Uterus (tissue), 4 donors: ENCODE results near the gene ELOB. TPM values are rescaled to one million over a fixed set of nuclear protein-coding genes. Genes with fewer than 3 reads are reported as not detected.

Experiments used
- DNase-seq, 2 donors: peaks; one replicate each; pipeline ENCODE4 v3.0.0-alpha.2; 2019 to 2020
- H3K27ac ChIP-seq, 2 donors: fragments of 200-600 bp; sonication (generic); 1 replicate in 1 of 2; 2 replicates in 1 of 2; pipeline ENCODE4 v1.5.1; 2016 to 2018
- H3K27me3 ChIP-seq, 2 donors: fragments of 200-600 bp; sonication (generic); one replicate each; pipeline ENCODE4 v1.5.1; 2018 to 2019; ENCODE audit warnings: control low read depth in 1 of 2
- H3K36me3 ChIP-seq, 2 donors: fragments of 200-600 bp; sonication (generic); one replicate each; pipeline ENCODE4 v1.5.1; 2019; ENCODE audit warnings: control low read depth in 1 of 2
- H3K4me1 ChIP-seq, 2 donors: fragments of 200-600 bp; sonication (generic); one replicate each; pipeline ENCODE4 v1.5.1; 2018 to 2019; ENCODE audit warnings: control low read depth in 1 of 2
- H3K4me3 ChIP-seq, 2 donors: fragments of 200-600 bp; sonication (generic); 1 replicate in 1 of 2; 2 replicates in 1 of 2; pipeline ENCODE4 v1.5.1; 2018 to 2019; ENCODE audit warnings: mild to moderate bottlenecking in 1 of 2
- H3K9me3 ChIP-seq, 2 donors: fragments of 200-600 bp; sonication (generic); one replicate each; pipeline ENCODE4 v1.5.1; 2019; ENCODE audit warnings: control low read depth in 1 of 2
- POLR2A ChIP-seq, 2 donors: fragments of 450-650 bp; IDR thresholded peaks; one replicate each; pipeline ENCODE4 v1.6.1; 2016; ENCODE audit warnings: antibody characterized with exemption in 2 of 2, mild to moderate bottlenecking in 1 of 2, moderate library complexity in 1 of 2
- intact Hi-C: fragments of 100-400 bp; cut with DNase I; formaldehyde crosslinking; loops from one replicate; pipeline ENCODE4 v1.15.1; 2023; ENCODE audit warnings: low total_unique reads
- total RNA-seq, 4 donors: library from RNA; depleted of rRNA in 3 of 4; stranded (reverse); fragments of >200 nt in 3 of 4; gene quantifications; one replicate each; pipeline versions ENCODE4 v1.1.0 to v1.2.4, GENCODE V29; 2014 to 2023
- TF ChIP-seq, protein P1 (sequence below), 4 experiments: fragments of 200-600 bp in 2 of 4; fragments of 450-650 bp in 2 of 4; sonication (generic) in 2 of 4; IDR thresholded peaks; one replicate each; pipeline ENCODE4 v1.5.1; 2016 to 2019; ENCODE audit warnings: antibody characterized with exemption in 4 of 4, mild to moderate bottlenecking in 2 of 4, moderate library complexity in 1 of 4
- donor health status: DM: yes; HTN: yes; CAD: no.

Gene ELOB
- total RNA-seq, 4 donors from 2014 or later = 88.4 to 524 (median 219) TPM

GRCh38 chr16:2739625-2740430, 37.3 kb downstream of the ELOB start:
- Histone ChIP-seq H3K4me3 (no peak overlapping the region), H3K36me3 (no peaks in the 10 kb centered on the region), H3K27me3 (no peaks in the 10 kb centered on the region), H3K9me3 (no peaks in the 10 kb centered on the region), H3K4me1 (no peaks in the 10 kb centered on the region), H3K27ac (no peak overlapping the region)
- intact Hi-C loops = no loop called here
- TF ChIP-seq, protein P1, sequence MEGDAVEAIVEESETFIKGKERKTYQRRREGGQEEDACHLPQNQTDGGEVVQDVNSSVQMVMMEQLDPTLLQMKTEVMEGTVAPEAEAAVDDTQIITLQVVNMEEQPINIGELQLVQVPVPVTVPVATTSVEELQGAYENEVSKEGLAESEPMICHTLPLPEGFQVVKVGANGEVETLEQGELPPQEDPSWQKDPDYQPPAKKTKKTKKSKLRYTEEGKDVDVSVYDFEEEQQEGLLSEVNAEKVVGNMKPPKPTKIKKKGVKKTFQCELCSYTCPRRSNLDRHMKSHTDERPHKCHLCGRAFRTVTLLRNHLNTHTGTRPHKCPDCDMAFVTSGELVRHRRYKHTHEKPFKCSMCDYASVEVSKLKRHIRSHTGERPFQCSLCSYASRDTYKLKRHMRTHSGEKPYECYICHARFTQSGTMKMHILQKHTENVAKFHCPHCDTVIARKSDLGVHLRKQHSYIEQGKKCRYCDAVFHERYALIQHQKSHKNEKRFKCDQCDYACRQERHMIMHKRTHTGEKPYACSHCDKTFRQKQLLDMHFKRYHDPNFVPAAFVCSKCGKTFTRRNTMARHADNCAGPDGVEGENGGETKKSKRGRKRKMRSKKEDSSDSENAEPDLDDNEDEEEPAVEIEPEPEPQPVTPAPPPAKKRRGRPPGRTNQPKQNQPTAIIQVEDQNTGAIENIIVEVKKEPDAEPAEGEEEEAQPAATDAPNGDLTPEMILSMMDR (IDR thresholded peaks at IDR 0.05) = no peak
- no peak for TF ChIP-seq POLR2A (IDR thresholded peaks at IDR 0.05)
- DNase-seq = no peak

- H3K36me3 ChIP-seq = no peaks in the 10 kb centered on the region
- H3K9me3 ChIP-seq = no peaks in the 10 kb centered on the region
- no peak overlapping the region for H3K27ac ChIP-seq
- TF ChIP-seq, protein P1 (IDR thresholded peaks at IDR 0.05) = no peak
- TF ChIP-seq POLR2A (IDR thresholded peaks at IDR 0.05) = no peak
- no peak overlapping the region for H3K4me3 ChIP-seq
- intact Hi-C loops = no loop called here
- no peak for DNase-seq
- no peaks in the 10 kb centered on the region for H3K4me1 ChIP-seq
- no peaks in the 10 kb centered on the region for H3K27me3 ChIP-seq
Observed at GRCh38 chr16:2738615-2739014, 38.5 kb downstream of the ELOB start.

DNA sequence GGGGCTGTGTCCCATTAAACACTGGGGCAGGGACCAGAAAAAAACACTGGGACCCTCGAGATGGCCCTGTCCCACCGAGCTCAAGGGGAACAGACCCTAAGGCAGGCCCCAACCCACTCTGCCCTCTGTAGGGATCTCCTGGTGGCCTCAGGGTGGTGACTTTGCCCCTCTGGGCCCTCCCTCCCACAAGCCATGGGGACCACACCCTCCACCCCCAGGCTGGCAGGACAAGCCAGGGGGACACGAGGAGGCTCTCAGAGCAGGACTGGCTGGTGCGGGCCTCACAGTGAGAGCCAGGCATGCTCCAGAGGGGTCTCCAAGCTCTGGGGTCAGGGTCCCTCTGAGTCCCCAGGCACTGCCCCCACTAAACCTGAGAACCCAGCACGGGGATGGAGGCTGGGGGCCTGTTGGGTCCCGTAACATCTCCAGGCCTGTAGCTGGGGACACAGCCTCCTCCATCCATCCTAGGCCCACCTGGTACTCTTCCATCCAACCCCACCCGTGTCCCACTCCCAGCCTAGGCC, 39.1 kb downstream of the ELOB start:
- DNase-seq = no peak
- Histone ChIP-seq H3K27ac (no peak overlapping the region), H3K9me3 (no peaks in the 10 kb centered on the region)

DNA sequence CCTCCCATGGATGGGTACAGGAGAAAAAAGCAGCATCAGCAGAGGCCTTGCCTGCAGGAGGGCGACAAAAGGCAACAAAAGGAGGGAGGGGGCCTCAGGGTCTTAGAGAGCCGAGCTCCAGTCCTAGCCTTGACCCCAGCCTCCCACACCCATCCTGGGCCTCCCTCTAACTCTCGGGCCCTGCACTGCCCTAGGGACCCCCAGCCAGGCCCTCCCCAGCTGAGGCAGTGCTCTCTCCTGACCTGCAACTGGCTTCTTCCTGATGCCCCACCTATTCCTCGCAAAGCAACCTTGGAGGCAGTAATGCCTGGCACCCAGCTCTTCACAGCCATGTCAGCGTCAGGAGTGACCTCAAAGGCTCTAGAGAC, 39.9 kb downstream of the ELOB start:
- Histone ChIP-seq H3K27me3 (no peaks in the 10 kb centered on the region), H3K9me3 (no peaks in the 10 kb centered on the region), H3K36me3 (no peaks in the 10 kb centered on the region), H3K27ac (no peak overlapping the region), H3K4me1 (no peaks in the 10 kb centered on the region), H3K4me3 (no peak overlapping the region)
- no peak for DNase-seq
- intact Hi-C loops = no loop called here
- TF ChIP-seq, protein P1 (IDR thresholded peaks at IDR 0.05) = no peak
- no peak for TF ChIP-seq POLR2A (IDR thresholded peaks at IDR 0.05)

More for the DNA sequence above, 39.1 kb downstream of the ELOB start:
- Histone ChIP-seq H3K4me3 (no peak overlapping the region), H3K4me1 (no peaks in the 10 kb centered on the region), H3K27me3 (no peaks in the 10 kb centered on the region), H3K36me3 (no peaks in the 10 kb centered on the region)
- intact Hi-C loops = no loop called here
- TF ChIP-seq POLR2A (IDR thresholded peaks at IDR 0.05) = no peak
- TF ChIP-seq, protein P1 (IDR thresholded peaks at IDR 0.05) = no peak

GRCh38 chr16:2736476-2737237, 40.4 kb downstream of the ELOB start:
- TF ChIP-seq POLR2A (IDR thresholded peaks at IDR 0.05) = no peak
- TF ChIP-seq, protein P1 (IDR thresholded peaks at IDR 0.05) = no peak
- no peak overlapping the region for H3K27ac ChIP-seq
- H3K27me3 ChIP-seq = no peaks in the 10 kb centered on the region
- no peaks in the 10 kb centered on the region for H3K4me1 ChIP-seq
- H3K9me3 ChIP-seq = no peaks in the 10 kb centered on the region
- intact Hi-C loops = no loop called here
- H3K36me3 ChIP-seq = no peaks in the 10 kb centered on the region
- H3K4me3 ChIP-seq = no peak overlapping the region
- DNase-seq = no peak
